Measurements from ENCODE around the gene SLAMF7.
"Not testable (repeated sequence)": the region's sequence is repeated elsewhere in the genome, so short reads cannot be mapped to it uniquely, and the experiment has no call there.

The SLAMF7 gene

DNA sequence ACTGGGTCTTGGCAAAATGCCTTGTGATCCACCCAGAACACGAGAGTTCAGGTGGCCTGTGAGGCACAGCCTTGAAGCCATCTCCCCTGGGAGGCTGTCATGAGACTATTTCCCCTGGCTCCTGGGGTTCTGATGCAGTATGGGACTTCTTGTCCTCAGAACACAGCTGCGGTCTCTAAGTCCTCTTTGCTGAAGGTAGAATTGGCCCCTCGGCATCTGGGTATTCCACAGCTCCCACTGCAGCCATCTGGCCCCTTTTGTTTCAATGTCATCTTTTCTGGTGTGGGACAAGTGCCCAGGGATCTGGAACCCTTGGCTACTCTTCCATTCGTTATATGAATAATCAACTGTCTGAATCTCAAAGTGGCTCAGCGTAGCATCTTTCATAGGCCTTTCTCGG lies 39.9 kb downstream of the SLAMF7 start:
- no peak for FAIRE-seq

DNA sequence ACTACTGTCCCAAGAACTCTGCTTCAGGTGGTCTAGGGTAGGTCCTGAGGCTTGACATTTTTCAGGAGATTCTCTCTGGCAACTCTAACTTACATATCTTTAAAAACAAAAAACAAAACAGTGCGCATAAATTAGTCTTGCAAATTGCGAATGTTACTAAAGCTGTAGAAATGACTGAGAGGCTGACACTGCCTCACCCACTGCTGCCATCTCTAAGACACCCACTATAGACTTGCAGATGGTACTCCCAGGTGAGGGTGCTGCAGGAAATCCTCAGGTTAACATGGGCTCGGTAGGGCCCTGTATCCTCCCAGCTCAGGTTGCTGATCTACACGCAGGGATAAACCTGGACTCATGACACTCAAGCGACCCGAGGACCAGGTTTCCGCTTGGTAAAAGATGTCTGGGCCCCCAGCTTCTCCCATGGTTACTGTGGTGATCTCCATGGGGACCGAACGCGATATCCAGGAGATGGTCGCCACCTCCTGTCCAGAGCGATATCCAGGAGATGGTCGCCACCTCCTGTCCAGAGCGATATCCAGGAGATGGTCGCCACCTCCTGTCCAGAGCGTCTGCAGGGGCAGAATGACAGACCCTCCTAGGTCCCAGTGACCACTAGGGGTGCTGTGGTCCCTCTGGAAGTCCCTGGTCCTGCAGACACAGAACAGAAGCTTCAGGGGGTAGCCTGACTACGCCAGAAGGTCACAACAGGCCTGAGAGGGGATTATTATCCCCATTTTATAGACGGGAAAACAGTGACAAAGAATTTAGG lies 40.8 kb downstream of the SLAMF7 start:
- FAIRE-seq = no peak

DNA sequence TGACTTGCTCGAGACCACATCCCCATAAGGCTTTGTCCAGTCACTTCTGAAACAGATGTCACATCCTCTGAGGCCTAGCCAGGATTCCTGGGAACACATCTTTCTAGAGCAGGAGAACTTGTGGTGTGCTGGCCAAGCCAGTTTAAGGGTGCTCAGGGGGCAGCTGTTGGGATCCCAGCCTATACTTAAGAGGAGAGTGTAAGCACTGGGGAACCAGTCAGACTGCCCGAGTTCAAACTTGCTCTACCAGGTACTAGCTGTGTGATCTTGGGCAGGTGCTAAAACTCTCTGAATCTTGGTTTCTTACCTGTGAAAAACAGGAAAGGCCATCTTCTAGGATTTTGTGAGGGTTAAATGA lies 41.3 kb downstream of the SLAMF7 start:
- no peak for FAIRE-seq

DNA sequence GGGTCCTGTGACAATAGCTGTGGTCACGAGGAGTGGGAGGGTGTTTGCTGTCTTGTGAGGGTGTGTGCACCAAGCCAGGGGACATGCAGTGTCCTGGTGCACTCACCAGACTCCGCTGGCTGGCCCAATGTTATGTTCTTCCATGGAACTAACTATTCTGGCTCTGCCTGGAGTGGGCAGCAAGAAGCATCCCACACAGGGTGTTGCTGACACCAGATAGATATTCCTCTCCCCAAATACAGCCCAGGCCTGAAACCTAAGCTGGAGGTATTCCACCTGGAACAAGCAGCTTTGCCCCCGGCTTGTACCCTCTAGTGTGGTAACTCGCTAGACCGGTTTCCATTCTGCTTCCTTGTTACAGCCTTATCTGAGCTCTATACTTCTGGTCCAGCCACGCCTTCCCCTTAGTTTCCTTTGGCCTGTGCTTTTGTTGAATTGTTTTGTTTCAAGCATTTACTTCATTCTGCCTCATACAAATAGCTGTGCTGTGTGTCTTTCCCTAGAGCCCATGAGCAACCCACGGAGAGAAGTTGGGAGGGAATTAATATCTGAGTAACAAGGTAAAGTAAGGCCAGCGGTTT lies 42.2 kb downstream of the SLAMF7 start:
- FAIRE-seq = no peak

DNA sequence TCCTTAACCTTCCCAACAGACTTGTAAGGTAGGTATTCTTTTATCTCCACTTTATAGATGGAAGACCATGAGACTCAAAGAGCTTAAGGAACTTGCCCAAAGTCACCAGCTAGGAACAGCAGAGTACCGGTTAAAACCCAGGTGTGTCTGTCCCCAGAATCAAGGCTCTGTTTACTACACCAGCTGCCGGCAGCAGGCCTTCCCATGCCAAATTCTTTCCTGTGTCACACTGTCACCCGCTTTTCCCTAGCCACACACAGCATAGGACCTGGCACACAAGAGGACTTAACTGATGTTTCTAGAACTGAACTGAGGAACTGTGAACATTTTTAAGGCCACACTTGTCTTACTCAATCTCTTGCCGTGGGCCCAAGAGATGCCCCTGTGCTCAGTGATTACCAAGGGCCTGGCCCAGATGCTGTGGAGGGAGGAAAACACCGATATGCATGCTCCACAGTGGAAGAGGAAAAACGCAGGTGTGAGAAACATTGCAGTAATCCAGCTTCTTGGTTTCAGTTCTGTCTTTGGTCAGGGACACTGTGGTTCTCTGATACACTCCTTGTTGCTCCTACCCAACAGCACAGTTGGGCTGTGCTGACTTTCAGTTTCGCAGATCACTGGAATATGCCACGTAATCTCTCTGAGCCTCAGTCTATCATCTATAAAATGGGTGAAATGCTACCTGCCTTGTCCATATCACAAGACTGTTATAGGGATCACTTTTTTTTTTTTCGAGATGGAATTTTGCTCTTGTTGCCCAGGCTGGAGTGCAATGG lies 43.1 kb downstream of the SLAMF7 start:
- FAIRE-seq = no peak

DNA sequence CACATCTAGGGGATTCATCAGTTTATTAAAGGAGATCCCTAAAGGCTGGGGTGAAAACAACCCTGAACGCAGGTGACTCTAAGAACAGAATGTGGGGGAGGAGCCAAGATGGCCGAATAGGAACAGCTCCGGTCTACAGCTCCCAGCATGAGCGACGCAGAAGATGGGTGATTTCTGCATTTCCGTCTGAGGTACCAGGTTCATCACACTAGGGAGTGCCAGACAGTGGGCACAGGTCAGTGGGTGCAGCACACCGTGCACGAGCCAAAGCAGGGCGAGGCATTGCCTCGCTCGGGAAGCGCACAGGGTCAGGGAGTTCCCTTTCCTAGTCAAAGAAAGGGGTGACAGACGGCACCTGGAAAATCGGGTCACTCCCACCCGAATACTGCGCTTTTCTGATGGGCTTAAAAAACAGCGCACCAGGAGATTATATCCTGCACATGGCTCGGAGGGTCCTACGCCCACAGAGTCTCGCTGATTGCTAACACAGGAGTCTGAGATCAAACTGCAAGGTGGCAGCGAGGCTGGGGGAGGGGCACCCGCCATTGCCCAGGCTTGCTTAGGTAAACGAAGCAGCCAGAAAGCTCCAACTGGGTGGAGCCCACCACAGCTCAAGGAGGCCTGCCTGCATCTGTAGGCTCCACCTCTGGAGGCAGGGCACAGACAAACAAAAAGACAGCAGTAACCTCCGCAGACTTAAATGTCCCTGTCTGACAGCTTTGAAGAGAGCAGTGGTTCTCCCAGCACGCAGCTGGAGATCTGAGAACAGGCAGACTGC lies 44.1 kb downstream of the SLAMF7 start:
- not testable (repeated sequence) for FAIRE-seq

DNA sequence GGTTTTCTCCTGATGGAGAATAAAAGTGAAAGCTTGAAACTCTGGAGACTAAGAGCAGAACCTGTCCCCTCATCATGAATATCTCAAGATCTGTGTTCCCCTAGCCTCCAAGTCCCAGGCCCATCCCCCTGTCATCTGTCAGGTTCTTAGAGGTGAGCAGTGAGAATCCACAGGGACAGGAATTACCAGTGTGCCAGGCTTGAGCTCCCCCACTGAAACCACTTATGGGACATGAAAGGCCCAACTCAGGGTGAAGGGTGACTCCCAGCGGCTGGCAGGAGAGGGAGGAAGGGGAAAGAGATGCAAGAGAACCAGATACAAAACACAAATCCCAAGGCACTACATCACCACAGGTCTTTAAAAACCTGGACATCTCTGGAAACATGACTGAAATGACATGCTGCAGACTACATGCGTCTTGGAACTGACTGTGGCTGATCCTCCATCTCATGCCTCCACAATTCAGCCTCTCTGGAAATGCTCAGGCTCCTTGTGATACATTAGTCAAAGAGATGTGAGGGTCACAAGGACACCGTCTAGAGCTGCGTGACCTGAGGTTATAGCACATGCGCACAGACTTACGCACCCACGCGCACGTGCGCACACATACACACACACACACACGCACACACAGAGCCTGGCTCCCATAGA lies 50.1 kb downstream of the SLAMF7 start:
- no peak for FAIRE-seq

DNA sequence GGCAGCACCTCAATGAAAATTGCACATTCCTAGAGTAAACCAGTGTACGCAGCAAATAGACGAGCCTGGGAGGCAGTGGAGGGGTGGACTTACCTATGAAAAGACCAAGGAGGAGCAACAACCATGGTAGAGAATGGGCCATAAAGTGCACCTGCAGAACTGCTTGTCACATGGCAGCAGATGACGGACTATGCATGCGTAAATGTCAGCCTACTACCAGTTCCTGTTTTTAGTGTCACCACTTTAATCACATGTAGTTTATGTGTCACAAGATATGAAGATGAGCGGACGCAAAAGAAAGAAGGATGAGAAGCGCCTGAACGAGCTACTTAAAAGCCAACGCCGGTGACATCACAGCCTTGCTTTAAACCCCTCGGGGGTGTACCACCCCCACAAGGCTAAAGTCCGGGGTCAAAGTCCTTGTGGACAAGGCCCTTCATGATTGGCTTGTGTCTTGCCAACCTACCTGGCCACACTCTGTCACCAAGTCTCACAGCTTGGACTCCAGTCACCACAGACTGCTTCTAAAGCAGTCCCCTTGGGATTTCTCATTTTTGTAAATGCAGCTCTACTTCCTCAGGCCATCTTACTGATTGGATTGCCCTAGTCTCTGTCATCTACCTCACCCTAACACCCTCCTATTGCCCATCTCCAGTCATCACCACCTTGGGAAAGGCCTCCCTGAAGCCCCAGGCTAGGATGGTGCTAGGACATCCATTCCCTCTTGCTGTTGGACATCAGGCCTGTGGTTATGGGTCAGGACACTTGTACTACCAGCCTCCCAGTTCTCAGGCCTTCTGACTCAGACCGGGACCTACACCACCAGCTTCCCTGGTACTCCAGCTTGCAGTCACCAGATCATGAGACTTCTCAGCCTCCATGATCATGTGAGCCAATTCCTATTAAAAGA lies 50.9 kb downstream of the SLAMF7 start:
- FAIRE-seq = no peak

DNA sequence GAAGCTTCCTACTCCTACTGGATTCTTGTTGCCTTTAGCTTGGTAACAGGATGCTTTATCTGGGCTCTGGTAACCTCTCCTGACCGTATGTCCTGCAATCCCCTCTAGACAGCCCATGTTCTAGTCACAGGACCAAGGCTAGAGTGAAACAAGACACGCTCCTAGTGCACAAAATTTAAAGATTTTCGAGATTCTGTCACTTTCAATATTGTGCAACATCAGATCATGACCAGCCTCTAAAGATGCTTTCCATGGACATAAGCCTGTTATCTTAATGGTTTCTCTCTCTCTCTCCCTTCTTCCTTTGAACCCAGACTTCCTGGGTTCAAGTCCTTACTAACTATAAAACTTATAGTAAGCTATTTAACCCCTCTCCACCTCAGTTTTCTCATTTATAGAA lies 55.3 kb downstream of the SLAMF7 start:
- no peak for FAIRE-seq

DNA sequence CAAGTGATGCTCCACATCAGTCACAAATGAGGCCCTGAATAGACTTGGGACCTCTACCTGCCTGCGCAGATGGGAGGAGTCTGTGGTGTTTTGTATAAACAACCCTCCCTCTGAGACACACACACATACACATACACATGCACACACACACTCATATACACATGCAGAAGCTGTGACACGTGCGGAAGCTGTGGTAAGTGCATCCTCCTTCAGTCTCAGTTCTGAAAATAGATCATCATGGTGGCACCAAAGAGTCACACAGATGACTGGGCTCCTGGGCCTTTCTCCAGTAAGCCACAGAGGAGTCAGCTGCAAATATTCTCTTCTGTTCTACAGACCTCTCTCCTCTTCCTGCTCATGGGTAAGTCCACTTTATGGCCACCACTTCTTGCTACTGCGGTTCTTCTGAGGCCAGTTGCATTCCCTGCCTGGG lies 56.9 kb downstream of the SLAMF7 start, which contains the start of gene LY9:
Gene LY9 (plus strand): TSS at position 224 of the 433 bp plus-strand sequence. CDS start 14 bp downstream, at position 238.
- FAIRE-seq = no peak

DNA sequence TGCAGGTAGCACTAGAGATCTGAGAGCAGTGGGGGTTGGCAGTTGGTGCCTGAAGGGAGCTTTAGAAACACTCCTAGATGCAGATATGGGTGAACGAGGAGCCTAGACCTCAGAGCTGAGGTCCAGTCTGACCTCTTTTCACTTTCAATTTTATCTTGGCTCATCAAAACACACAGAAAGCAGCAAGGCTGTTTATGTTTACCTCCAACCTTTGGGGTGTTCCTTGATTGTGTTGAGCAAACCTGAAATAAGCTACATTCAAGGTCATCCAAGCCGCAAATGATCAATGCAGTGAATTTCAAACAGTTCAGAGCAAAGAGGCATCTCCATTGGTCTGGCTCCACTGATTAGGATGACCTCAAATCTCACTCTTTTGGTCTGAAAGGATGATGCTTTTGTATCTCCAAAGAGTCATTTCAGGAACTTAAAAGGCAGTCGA lies 58.2 kb downstream of the SLAMF7 start:
- no peak for FAIRE-seq

DNA sequence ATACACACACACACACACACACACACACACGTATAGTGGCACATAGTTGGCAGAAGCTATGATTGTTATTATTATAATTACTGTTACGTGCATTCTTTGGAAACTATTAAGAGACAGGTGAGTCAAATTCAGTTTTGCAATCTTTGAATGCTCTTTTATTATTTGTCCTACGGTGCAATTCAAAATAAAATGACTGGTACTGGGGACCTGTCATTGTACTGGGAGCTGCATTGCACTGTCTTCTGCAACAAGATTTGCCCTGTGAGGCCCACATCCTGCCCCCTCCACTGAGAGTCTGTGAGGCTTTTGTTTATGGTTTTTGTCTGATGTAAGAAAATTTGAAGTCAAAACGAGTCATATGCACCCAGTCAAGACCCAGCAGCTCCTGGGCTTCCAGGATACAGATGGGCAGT lies 58.8 kb downstream of the SLAMF7 start:
- FAIRE-seq = no peak

DNA sequence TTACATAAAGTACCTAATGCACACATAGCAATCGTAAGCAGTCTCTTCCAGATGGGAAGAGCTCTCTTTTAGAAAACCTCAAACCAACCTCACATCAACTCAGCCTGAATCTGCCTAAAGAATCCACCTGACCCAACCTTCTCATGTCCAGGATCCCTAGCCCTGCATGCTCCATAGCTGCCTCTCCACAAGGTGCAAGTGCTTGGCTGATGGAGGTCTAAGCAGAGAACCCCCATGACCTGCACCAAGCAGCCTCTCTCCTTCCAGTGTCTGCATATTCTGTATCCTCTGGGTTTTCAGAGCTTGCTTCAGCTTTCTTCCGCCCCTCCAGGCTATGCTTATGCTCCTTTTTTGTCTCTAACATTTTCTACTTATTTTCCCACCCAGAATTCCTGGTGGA lies 59.4 kb downstream of the SLAMF7 start:
- no peak for FAIRE-seq

DNA sequence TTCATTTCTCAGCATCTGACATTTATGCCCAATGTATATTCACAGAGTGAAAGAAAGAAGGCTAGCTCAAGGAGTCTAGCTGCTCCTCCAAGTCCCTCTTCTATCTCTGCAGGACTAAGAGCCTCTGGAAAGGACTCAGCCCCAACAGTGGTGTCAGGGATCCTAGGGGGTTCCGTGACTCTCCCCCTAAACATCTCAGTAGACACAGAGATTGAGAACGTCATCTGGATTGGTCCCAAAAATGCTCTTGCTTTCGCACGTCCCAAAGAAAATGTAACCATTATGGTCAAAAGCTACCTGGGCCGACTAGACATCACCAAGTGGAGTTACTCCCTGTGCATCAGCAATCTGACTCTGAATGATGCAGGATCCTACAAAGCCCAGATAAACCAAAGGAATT lies 60.6 kb downstream of the SLAMF7 start:
- no peak for FAIRE-seq

DNA sequence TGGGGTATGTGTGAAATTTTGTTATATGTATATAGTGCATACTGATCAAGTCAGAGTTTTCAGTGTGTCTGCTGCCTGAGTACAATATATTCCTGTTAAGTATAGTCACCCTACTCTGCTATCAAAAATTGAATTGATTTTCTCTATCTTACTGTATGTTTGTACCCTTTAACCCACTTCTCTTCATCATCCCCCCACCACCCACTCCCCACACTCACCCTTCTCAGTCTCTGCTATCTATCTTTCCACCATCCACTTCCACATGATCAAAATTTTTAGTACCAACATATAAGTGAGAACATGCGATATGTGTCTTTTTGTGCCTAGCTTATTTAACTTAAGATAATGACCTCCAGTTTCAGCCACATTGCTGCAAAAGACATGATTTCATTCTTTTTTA lies 61.1 kb downstream of the SLAMF7 start:
- FAIRE-seq = no peak

DNA sequence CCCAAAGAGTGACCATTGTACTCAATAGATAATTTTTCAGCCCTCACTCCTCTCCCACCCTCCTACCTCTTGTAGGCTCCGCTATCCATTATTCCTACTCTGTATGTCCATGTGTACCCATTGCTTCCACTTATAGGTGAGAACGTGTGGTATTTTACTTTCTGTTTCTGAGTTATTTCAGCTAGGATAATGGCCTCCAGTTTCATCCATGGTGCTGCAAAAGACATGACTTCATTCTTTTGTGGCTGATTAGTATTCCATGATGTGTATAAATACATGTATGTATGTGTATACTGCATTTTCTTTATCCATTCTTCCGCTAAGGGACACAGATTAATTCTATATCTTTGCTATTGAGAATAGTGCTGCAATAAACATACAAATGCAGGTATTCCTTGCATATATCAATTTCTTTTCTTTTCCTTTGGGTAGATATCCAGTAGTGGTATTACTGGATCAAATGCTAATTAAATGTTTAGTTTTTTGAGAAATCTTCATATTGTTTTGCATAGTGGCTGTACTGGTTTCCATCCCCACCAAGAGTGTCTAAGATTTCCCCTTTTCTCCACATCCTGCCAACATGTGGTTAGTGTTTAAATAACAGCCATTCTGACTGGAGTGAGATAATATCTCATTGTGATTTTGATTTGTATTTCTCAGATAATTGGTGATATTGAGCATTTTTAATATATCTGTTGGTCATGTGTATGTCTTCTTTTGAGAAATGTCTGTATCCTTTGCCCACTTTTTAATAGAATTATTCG lies 61.8 kb downstream of the SLAMF7 start:
- FAIRE-seq = no peak

DNA sequence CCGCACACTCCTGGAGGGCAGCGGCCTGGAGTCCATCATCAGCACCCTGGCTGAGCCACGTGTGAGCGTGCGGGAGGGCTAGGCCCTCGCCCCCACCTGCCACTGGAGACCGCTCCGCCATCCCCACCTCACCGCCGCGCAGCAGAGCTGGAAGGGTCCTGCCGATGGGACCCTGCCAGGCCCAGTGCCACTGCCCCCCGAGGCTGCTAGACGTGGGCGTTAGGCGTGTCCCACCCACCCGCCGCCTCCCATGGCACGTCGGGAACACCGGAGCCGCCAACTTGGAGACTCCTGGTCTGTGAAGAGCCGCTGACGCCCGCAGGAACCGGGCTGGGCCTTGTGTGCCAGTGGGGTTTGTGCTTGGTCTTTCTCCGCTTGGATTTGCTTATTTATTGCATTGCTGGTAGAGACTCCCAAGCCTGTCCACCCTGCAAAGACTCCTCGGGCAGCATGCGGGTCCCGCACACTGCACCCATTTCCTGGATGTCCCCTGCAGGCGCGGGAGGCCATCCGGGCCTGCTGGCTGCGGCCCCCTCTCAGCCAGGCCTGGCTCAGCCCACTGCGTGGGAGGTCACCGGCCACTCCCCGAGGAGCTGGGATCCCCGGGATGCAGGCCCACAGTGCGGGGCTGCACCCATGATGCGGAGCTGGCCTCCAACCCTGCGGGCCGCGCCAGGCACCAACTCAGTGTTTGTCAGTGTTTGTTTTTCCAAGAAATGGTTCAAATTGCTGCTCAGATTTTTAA lies 63.0 kb downstream of the SLAMF7 start:
- no peak for FAIRE-seq

All from colon (tissue), 2 donors.